HG02642 (cell line): Measurements from ENCODE around the gene UVSSA.
"Not testable (repeated sequence)": the region's sequence is repeated elsewhere in the genome, so short reads cannot be mapped to it uniquely, and the experiment has no call there.

Experiments used
- ATAC-seq: cut with Tn5 transposase; IDR thresholded peaks from one replicate; pipeline ENCODE4 v1.9.1; 2021; ENCODE audit warnings: mild to moderate bottlenecking; ENCODE audit not compliant: unreplicated experiment, poor library complexity

Gene UVSSA

GRCh38 chr4:1385373-1386340, 38.6 kb downstream of the UVSSA start:
- no peak for ATAC-seq

GRCh38 chr4:1393363-1393762, 46.4 kb downstream of the UVSSA start:
- not testable (repeated sequence) for ATAC-seq

GRCh38 chr4:1393866-1394265, 46.9 kb downstream of the UVSSA start:
- ATAC-seq = no peak

DNA sequence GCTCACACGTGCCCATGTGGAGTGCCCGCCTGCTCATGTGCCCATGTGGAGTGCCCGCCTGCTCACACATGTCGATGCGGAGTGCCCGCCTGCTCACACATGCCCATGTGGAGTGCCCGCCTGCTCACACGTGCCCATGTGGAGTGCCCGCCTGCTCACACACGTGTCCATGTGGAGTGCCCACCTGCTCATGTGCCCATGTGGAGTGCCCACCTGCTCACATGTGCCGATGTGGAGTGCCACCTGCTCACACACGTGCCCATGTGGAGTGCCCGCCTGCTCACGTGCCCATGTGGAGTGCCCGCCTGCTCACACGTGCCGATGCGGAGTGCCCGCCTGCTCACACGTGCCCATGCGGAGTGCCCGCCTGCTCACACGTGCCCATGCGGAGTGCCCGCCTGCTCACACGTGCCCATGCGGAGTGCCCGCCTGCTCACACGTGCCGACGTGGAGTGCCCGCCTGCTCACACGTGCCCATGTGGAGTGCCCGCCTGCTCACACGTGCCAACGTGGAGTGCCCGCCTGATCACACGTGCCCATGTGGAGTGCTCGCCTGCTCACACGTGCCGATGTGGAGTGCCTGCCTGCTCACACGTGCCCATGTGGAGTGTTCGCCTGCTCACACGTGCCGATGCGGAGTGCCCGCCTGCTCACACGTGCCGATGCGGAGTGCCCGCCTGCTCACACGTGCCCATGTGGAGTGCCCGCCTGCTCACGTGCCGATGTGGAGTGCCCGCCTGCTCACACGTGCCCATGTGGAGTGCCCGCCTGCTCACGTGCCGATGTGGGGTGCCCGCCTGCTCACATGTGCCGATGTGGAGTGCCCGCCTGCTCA, 47.8 kb downstream of the UVSSA start:
- not testable (repeated sequence) for ATAC-seq

GRCh38 chr4:1395389-1395820, 48.4 kb downstream of the UVSSA start:
- not testable (repeated sequence) for ATAC-seq

DNA sequence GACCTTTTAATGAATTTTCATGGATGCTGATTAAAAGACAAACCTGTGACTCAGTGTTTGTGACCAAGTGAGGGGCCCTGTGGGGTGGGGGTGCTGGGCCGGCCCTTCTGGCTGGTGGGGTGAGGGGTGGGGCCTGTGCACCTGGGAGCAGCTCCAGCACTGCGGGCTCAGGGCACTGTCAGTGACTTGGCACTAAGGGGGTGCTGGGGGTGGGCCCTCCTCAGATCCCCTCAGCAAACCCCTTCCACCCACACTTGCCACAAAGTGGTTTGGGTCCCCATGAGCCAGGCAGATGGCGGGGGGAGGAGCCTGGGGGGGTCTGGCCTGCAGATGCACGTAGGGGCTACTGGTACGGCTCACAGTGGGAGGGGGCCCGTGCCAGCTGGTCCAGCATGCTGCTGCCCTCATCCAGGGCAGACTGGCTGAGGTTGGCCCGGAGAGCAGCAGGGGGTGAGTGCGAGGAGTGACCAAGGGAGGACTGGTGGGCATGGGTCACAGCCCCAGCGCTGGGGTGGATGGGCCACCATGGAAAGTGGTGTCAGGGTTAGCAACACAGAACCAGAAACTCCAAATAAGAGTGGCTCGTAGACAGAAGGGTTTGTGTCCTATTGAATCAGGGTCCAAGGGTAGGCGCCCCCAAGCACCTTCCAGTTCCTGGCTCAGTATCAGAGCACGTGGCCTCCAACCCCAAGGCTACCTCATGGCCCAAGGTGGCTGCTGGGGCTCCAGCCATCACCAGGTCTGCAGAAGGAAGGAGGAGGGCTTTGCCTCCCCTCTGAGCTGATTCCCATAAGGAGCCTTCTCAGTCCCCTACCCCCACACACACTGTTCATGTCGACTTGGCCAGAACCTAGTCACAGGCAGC, 49.2 kb downstream of the UVSSA start:
- no peak for ATAC-seq

GRCh38 chr4:1396806-1397455, 49.9 kb downstream of the UVSSA start:
- no peak for ATAC-seq

DNA sequence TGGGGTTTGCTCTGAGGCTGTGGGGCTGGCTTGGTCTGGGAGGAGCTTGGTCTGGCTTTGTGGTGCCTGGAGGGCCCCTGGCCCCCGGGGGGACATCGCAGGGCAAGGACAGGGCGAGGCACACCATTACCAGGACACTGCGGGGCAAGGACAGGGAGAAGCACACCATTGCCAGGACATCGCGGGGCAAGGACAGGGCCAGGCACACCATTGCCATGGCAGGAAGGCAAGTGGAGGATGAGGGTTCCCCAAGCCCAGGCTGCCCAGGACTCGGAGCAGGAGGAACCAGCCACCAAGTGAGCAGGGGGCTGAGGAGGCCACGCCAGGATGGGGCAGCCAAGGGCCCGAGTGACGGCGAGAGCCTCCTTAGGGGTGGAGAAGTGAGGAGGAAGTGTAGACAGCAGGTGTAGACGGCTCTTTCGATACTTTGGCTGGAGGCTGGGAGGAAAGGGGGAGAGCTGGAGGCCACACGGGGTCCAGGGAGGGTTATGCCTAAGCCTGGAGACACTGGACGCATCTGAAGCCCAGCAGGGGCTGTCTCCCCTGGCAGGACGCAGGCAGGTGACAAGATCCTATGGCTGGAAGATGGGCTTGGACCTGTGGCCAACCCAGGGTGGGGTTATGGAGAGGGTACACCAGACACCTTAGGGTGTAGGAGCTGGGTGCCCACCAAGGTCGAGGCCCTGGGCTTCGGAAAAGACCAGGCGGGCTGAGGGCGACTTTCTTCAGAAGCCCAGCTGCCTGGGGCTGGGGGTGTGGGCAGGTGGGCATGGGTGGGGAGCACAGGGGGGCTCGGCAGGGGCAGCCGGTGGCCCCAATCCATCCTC, 51.9 kb downstream of the UVSSA start:
- ATAC-seq = no peak

DNA sequence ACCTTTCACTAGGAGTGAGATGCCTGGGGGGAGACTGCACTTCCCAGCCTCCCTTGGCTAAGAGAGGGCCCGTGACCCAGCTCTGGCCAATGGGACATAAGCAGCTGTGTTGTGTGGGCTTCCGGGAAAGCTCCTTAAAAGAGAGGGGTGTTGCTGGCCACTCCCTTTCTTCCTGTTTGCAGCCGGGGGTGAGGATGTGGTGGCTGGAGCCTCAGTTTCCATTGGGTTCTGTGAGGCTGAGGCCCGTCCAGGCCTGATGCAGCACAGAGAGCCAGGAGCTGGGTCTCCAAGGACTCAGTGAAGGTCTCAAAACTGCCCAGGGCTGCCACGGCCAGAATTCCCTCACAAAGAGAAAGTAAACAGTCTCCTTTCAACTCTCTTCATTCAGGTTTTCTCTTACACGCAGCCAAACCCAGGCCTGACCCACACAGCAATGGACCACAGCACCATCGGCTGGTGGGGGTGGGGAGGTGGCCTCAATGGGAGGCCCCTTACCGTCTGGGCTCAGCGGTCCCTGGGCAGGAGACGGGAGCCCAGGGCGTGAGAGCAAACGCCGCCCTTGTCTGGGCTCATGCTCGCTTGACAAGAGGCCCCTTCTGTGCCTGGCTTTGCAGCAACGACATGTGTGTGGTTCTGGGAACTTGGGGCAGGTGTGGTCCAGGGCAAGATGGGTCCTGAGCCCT, 52.6 kb downstream of the UVSSA start:
- no peak for ATAC-seq

DNA sequence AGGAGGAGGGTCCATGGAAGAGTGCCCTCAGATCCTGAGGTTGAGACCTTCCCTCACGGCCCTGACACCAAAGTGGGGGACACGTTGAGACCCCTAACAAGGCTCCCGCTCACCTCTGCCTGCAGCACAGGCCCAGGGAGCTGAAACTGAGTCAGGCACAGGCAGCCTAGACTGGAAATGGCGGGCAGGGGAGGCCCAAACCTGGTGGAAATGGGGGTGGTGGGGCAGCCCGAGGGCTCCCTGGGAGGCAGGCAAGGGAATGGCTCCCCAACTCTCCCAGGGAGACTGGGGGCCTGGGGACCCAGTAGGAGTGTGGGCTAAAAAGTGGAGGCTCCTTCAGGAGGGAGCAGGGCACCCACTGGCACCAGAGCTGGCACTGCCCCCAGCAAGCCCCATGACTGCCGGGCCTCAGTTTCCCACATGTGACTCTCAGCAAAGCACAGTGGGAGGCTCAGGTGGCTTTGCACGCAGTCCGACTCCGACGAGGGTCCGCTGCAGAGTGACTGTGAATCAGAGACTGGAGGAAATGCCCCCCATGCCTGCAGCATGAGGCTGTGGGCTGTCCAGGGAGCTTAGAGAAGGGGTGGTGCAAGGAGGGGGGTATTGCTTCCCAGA, 53.3 kb downstream of the UVSSA start:
- ATAC-seq = no peak

DNA sequence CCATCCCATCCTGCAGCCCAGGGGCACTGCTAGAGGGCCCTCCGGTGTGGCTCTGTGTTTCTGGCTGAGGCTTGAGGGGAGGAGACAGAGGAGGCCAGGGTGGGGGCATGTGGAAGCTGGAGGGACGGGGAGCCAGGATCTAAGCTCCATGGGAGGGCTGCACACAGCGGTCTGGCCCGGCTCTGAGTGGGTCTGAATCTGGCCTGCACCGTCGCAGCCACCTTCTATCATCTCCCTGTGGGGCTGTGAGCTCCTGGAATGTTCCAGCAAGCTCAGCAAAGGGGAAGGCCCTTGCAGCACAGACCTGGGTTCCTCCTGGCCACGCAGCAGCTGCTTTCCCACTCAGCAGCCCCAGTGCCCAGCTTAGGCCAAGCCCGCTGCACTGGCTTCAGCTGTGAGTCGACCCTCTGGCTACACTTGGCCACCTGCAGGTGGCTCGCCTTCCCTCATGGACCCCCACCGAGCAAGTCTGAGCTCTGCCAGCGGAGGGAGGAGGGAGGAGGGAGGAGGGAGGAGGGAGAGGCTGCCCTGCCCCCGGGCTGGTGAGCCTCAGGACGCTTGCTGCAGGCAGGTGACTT, 53.9 kb downstream of the UVSSA start:
- ATAC-seq = no peak

- ATAC-seq = no peak
Measured at GRCh38 chr4:1401409-1402020, 54.5 kb downstream of the UVSSA start.

GRCh38 chr4:1402021-1402515, 55.1 kb downstream of the UVSSA start:
- no peak for ATAC-seq

GRCh38 chr4:1402516-1403091, 55.6 kb downstream of the UVSSA start:
- ATAC-seq = no peak

GRCh38 chr4:1403177-1403583, 56.2 kb downstream of the UVSSA start:
- ATAC-seq = no peak
